GM19438 (cell line): Measurements from ENCODE around the gene MICAL2.

ENCODE experiments used
- ATAC-seq: cut with Tn5 transposase; IDR thresholded peaks from one replicate; pipeline ENCODE4 v1.9.1; 2021; ENCODE audit warnings: low read depth; ENCODE audit not compliant: unreplicated experiment

The MICAL2 gene

DNA sequence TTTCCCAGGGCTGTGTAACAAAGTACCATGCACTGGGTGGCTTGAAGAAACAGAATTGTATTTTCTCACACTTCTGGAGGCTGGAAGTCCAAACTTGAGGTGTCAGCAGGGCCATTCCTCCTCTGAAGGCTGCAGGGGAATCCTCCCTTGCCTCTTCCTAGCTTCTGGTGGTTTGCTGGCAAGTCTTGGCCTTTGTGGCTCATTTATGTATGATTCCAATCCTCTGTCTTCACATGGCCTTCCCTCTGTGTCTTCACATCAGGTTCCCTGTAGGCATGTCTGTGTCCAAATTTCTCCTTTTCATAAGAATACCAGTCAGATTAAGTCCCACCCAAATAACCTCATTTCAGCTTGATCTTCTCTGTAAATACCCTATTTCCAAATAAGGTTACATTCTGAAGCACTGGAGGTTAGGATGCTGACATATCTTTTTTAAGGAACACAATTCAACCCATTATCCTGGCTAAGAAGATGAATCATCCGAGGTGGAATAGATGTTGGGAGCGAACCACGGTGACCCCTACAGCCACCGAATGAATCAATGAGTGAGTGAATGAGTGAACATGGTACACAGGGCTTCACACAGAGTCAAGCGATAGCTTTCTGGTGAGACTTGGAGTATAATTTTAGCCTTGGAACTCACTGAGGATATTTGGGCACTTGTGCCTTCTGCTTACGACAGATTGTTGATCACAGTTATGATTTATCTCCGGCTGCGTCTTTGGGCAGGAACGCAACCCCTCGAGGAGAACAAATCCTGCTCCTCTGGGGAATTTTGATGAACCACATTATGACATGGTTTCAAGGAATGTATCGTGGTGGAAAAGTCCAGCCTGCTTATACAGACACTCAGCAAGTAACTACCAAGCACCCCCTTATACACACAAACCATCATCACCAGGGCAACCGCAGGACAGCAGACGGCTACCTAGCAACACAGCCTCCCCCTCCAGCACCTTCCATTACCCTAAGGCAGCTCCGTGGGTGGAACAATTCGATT lies 34.3 kb upstream of the MICAL2 start:
- ATAC-seq: no peak

DNA sequence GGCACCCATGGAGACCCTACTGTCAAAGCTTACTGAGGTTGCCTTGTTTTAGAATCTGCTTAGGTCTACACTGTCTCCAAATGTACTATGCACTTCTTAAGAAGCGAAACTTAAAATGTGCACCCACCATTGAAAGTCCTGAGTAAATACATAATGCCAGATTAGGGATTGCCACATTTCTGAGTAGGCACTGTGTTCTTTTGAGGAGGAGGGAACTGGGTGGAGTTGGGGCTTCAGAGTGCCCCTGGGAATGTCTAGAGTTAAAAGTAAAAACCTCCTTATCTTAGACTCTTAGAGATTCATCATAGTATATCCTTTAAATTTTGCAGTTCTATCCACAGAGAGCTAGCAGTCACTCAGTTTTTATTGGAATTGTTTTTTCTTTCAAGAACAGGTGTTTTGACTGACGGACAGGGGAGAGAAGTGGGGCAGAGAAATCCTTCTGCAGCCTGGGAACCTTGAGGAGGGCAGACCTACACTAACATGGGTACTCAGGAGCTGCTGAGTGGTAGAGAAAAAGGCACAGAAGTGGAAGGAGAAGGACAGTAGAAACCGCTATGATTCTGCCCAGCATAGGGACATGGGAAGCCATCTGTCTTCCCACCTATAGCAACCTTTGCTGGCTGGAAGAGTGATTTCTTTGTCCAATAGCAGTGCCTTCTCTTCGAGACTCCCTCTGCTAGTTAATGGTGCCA lies 33.4 kb upstream of the MICAL2 start:
- ATAC-seq: no peak

DNA sequence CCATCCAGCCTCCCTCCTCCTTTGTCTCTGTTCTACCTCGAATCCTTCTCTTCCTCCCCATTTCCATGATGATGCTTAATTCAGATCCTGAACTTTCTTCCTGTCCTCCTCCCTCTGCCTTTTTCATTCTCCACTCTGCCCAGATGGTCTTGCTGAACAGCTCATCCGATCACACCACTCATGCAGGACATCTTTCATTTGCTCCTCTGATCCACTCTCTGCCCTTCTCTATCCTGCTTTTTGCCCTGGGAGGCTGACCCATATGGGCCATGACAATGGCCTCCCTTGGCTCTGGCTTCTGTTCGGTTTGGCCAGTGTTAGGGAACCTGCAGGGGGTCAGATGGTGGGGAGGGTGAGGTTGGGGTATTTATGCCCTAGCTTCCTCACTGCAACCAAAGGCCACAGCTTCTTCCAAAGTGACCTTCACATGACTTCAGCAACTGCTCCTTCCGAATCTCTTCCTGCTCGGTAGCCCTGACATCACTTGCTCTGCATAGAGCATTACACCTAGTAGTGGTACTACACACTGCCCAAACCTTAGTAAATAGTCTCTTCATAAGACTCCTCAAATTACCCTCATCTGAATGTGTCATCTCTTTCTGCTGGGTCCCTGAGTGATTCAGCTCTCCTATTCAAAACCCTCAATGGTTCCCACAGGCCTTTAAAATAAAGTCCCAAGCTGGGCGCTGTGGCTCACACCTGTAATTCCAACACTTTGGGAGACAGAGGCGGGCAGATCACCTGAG lies 32.7 kb upstream of the MICAL2 start:
- ATAC-seq: no peak

DNA sequence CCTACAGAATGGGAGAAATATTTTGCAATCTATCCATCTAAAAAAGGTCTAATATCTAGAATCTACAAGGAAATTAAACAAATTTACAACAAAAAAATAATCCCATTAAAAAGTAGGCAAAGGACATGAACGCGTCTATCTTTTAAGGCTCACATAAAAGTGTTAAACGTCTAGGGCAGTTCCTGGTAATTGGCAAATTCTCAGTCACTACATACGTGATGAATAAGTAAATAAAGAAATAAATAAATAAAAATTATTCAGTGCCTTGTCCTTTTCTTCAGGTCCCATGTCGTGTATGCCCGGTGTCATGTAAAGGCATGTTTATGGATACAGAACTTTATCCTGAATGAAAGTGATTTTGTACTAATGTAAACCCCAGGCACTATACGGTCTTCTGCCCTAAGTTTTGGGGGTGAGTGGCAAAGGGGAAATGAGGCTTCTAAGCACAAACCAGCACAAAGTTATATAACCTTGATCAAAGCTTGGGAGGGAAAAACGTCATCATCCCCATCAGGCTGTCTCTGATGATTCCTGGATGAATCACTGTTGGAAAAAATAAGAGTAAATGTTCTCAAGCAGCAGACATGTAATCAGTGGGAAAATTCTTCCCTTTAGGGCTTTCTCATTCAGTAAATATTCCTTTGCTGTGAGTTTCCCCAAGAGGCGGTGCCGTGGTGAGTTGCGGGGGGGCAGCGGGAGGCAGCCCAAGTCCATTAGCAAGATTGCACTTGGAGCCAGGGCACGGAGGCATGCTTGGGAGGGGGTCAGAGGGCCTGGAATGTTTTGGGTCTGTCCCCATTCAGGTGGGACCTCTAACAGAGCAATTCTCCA lies 30.4 kb upstream of the MICAL2 start:
- no peak for ATAC-seq

DNA sequence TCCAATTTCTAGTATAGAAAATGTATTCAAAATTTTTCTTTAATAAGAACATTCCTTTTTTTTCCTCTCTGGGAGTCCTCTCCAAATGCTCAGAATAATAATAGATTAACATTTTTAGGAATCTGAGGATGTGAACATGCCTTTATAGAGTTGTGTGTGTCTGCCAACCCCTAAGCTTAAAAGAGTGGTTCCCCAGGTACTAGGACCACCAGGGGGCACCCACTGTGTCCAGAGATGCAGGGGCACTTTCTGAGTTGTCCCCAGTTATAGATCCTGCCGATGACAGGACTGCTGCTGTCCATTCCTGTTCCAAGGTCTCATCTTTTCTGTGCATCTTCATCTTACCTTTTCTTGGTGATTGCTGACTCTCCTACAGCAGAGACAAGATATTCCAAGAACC lies 27.0 kb upstream of the MICAL2 start:
- no peak for ATAC-seq

DNA sequence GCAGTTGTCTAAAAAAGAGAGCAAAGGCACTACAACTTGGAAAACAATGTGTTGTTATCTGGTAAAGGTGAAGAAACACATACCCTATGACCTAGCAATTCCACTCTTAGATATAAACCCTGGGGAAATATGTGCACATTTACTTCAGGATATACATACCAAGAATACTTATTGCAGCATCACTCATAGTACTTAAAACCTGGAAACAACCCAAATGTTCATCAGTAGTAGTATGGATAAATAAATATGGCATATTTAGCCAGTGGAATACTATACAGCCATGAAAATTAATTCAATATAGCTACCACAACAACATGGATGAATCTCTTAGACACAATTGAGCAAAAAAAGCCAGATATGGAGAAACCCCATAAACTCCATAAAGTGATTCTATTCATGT lies 26.1 kb upstream of the MICAL2 start:
- ATAC-seq: no peak

DNA sequence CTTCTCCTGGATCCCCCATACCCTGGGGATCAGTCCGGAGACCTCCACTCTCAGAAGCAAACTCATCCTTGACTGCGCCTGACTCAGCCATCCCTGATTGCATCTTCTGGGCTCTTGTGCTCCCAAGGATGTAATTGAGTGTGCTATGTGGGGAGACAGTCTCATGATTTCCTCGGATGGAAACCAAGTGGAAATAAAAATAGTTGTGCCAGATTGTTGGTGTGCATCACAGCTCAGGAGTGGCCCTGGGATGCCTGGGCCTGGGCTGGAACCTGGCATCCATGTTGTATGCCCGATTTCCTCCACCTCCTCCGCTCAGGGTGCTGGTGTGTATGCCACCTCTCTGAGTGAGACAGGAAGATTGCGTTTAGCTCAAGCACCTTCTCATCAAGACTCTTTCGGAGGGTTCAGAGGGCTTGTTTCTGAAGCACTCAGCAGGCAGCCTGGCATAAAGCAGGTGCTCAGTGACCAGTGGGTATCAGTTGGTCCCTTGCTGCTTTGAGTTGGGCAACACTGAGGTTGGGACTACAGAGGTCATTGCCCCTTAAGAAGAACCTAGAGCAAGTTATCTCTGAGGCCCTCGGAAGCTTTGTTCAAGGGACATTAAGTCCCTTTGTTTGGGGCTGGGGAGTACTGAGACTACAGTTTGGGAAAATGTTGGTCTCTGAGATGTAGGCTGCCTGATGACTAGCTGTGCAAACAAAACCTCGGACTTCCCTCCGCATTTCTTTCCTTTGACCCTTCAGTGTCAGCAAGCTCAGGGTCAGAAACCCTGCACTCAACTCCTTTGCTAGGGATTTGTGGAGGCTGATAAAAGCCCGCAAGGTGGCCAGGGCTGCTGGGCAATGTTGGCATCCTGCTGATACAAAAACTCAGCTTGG lies 24.8 kb upstream of the MICAL2 start:
- no peak for ATAC-seq

DNA sequence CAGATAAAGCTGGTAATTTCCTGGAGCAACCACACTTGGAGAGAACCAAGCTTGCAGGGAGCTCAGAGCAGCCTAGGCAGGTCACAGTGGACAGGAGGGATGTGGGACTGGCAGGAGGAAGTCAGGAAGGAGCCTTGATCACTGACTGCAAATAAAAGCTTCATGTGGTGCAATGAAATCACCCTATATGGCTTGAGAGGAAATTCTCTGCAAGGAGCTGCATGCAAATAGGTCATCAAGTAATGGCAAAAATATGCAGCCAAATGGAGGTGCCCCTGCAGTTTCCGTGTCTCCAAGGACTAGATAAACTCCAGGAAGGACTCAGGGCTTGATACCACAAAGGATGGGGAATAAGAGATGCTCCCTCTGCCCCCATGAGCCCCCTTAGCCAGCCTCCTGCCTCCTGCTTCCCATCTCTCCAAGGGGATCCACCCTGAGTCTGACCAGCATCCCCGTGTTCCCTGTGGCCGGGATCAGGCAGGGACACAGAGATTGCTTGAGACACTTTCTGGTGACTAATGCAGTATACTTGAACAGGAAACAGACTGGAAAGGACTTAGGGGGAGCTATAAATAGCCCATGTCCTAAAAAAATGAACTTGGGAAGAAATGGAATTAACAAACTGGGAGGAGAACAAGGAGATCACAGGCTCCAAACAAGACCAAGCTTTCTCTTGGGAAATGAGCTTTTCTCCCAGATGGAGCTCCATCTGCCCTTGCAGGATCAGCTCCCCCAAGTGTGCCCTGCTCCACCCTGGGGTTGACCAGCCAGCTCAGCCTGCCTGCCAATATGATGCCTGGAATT lies 23.9 kb upstream of the MICAL2 start:
- ATAC-seq: no peak

DNA sequence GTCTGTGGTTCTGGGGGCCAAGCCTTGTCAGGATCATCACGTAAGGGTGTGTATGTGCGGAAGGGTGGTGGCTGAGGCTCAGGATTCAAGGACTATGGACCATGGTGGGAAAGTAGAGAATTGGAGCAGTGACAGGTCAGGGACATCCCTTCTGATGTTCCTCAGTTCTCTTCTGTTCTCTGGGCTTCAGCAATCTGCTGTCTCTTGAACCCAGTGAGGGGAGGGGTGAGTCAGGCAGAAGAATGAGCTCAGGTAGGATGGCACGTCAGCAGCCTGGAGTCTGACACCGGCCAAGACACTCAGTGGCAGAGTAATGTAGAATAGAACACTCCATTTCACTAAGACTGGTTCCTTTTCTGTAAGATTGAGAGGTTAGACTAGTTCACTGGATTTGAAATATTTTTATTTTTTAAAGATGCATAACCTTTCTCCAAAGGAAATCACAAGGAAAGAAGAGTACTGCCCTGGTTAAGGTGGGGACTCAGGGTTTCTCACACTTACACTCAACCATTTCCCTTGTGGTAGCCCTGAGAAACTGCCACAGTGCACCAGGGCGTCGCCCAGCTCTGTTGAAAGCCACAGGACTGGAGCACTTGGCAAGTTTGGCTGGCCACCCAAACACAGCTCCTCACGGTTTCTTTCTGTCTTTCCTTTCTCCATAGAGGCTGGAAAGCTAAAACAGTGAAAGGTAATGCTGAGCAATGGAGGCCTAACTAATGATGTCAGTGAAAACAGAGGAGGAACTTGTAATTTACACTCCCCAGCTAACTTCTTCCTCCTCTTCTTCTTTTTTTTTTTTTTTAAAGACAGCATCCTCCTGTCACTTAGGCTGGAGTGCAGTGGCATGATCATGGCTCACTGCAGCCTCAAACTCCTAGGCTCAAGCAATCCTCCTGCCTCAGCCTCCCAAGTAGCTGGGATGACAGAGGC lies 23.1 kb upstream of the MICAL2 start:
- ATAC-seq: no peak

DNA sequence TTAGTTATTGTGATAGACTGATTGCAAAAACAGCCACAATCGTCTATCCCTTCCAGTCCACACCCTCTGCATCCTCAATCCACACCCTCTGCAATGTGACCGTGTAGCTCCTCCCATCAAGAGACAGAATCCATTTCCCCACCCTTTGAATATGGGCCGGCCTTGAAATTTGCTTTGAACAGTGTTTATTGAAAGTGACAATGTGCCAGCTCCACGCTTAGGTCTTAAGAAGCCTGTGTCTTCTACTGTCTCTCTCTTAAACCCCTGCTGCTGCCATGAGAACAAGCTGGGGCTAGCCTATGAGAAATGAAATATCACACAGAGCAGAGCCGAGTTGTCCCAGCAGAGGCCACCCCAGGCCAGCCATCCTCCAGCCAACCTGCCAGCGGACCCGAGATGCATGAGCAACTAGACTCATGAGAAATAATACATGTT lies 22.3 kb upstream of the MICAL2 start:
- no peak for ATAC-seq

DNA sequence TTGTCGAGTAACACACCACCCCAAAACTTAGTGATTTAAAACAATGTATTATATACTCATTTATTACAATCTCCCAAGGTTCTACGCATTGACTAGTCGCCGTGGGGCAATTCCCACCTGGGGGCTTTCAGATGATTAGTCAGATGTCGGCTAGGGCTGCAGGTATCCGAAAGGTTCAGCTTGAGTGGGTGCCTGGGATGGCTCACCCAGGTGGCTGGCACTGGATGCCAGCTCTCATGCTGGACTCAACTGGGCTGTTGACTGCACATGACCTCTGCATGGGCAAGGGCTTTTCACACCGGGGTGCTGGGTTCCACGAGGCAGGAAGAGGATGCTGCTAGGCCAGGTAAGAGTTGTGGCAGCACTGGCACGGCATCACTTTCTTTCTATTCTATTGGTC lies 21.9 kb upstream of the MICAL2 start:
- no peak for ATAC-seq

DNA sequence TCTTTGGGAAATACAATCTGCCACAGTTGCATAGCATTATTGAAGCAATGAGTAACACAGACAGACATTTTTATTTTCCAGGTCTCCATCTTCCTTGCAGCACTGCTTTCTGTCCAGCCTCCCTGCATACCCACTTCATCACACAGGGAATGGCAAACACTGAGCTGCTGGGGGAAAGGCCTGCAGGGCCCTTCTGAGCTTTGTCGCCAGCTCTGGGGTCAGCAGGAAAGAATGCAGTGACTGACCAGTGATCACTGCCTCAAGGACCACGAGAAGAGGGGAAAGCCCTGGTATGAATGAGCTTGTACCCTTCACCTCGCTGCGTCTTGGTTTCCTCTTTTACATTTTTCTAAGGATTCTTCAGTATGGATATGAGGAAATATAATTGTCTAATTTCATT lies 21.3 kb upstream of the MICAL2 start:
- ATAC-seq: no peak

DNA sequence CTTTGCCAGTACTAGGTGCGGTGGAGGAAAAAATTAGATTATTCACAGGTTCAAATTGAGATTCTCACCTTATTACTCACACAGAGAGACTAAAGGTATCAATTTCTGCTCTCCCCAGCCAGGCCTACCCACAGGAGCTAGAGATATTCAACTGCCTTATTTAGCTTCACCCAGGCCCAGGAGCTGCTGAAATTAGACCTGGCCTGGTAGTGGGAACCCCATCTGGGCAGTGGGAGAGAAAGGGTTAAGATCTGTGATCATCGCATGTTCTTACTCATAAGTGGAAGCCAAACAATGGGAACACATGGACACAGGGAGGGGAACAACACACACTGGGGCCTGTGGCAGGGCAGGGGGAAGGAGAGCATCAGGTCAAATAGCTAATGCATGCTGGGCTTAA lies 20.9 kb upstream of the MICAL2 start:
- no peak for ATAC-seq

DNA sequence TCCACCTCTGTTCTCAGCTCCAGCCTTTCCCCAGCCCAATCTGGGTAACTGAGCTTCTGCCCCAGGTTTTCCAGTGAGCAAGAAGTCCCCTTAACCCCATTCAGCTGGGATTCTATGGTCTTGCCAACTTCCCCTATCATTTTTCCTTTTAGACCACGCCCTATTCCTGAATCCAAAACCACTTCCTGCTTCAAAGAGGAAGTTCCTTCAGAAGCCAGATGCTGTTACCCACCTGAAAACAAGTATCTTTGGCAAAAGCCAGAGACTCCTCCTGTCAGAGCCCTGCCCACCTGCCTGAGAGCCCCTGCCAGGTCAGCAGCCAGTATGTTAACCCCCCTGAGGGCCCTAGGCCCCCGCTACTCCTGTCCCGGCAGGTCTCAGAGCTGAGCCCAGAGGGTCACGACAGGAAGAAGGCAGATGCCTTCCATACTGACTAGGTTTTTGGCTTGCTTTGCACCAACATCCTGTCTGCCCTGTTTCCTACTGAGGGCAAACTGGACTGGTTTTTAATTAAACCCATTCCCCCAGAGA lies 20.3 kb upstream of the MICAL2 start:
- ATAC-seq: no peak

DNA sequence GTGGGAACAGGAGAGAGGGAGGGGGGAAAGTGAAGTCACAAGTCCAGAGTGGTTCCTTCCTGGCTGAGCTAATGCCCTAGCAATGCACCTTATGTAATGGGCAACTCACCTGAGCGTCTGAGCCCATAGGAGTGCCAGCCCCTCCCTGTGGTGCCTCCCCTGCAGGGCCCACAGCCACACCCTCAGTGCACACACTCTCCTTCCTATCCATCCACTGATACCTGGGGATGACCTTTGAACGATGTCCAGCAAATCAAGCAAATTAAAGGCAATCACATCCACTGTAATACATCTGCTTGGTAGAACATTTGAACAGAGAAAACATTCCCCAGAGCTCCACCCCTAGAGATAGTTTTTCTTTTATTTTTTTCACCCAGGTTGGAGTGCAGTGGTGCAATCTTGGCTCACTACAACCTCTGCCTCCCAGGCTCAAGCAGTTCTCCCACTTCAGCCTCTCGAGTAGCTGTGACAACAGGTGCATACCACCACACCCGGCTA lies 19.6 kb upstream of the MICAL2 start:
- ATAC-seq: no peak

DNA sequence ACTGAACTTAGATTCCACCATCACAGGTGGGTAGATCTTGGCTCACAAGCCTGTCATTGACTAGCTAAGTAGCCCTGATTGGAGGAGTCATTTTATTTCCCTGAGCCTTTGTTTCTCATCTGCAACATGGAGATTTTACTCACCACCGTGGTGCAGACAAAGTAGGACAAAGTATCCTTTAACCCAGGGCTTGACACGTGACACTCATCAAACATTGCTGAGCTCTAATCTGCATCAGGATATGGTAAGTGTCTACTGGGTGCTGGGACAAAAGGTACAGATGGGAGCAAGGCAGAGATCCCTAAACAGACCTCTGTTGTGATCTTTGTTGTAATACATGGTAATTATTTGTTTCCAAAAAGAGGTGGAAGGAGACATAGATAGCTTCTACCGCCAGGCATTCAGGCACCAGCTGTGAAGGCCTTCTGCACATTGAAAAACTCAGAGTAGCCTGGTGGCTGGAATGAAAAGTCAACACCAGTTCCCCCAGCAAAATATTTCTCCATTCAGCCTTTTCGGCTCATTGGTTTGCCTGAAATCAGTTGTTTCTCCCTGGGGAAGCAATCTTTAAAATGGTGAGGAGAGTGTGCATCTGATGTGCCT lies 18.3 kb upstream of the MICAL2 start:
- ATAC-seq: no peak

DNA sequence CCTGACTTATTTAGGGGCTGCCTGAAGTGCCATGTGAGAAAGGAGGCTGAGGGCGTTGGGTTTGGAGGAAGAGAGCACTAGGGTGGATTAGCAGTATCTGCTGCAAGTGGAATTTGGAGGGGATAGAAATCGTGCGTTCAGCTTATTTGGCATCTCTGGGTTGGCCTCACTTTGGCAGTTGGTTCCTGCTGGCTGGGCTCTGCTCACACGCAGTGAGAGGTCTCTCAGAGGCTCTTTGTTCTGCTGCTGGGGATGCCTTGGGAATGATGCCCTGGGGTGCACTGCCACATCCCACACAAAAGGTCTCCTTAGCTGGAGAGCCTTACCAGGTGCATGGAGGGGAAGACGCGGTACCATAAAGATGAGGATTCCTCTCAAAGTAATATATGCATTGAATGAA lies 17.7 kb upstream of the MICAL2 start:
- ATAC-seq: no peak
